GM13977 (cell line): ENCODE data around the gene FRMD4A.
A peak's percentile ranks its signal among the peaks of the same experiment; 100 is the strongest.

Experiments
- DNase-seq: peaks from one replicate; pipeline ENCODE4 v3.0.0; 2012; ENCODE audit warnings: low spot score
- in situ Hi-C: fragments of 300-500 bp; cut with MboI; formaldehyde crosslinking; loops from one replicate; pipeline ENCODE4 v1.12.0; 2022; ENCODE audit warnings: low sequenced_read_pairs, low pct_unique_long_range_greater_than_20kb, mixed read lengths, inconsistent platforms; ENCODE audit not compliant: unreplicated experiment
- TF ChIP-seq, protein P1 (sequence below): IDR thresholded peaks from 2 replicates; pipeline ENCODE4 v1.5.1; 2012; ENCODE audit warnings: mild to moderate bottlenecking, control low read depth; ENCODE audit not compliant: insufficient read depth; ENCODE audit errors: extremely low read depth, missing control alignments

Gene FRMD4A

DNA sequence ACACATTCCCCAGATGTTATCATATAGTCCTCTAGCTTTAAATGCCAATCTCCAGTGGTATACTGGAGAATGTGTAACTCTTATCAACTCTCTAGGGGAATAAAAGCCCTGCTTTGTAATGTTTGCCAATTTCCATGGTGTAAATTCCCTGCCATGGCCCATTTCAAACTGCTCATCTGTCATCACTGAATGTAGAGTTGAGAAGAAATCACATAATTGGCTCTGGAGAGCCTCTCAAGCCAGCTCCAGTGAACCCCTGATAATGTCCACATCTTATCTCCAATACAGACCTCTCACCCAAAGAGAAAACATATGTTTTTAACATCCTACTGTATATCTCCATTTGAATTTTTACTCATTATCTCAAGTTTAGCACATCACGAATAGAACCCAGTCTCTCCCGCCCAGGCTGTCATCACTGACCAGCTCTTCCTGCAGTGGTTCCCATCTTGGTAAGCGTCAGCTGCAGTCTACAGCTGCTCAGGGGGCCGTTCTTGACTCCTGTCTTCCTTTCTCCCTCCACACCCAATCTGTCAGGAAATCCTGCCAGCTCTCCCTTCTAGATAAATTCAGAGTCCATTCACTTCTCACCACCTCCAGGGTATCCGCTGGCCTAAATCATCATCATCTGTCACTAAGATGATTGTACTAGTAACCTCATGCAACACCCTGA lies 332.4 kb downstream of the FRMD4A start:
- DNase-seq: no peak
- TF ChIP-seq, protein P1, sequence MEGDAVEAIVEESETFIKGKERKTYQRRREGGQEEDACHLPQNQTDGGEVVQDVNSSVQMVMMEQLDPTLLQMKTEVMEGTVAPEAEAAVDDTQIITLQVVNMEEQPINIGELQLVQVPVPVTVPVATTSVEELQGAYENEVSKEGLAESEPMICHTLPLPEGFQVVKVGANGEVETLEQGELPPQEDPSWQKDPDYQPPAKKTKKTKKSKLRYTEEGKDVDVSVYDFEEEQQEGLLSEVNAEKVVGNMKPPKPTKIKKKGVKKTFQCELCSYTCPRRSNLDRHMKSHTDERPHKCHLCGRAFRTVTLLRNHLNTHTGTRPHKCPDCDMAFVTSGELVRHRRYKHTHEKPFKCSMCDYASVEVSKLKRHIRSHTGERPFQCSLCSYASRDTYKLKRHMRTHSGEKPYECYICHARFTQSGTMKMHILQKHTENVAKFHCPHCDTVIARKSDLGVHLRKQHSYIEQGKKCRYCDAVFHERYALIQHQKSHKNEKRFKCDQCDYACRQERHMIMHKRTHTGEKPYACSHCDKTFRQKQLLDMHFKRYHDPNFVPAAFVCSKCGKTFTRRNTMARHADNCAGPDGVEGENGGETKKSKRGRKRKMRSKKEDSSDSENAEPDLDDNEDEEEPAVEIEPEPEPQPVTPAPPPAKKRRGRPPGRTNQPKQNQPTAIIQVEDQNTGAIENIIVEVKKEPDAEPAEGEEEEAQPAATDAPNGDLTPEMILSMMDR: no peak
- in situ Hi-C loops: no loop called here

GRCh38 chr10:13997650-13998049 lies 333.1 kb downstream of the FRMD4A start:
- no peak for DNase-seq
- in situ Hi-C loops: no loop called here
- TF ChIP-seq, protein P1: no peak

- in situ Hi-C loops: no loop called here
- TF ChIP-seq, protein P1: peak; percentile 19
- no peak for DNase-seq
Observed at GRCh38 chr10:13994932-13995331, 335.8 kb downstream of the FRMD4A start.

DNA sequence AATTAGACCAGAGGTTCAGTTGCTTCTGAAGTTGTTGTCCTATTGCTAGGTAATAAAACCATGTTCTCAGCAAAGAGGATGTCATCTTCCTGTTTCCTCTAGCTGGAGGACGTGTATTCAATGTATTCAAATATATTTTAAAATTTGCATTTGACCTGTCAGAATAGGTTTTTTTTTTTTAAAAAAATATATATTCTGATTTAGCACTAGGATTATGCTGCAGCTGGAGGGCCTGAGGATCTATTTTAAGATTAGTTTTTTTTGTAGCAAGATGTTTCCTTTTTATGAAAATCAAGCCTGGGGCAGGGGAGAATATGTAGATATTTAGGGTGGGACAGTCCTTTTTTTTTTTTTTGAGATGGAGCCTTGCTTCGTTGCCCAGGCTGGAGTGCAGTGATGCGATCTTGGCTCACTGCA lies 337.0 kb downstream of the FRMD4A start:
- DNase-seq: no peak
- in situ Hi-C loops: no loop called here
- TF ChIP-seq, protein P1: no peak

- in situ Hi-C loops: no loop called here
- TF ChIP-seq, protein P1: no peak
- DNase-seq: no peak
Observed at GRCh38 chr10:13993169-13993568, 337.6 kb downstream of the FRMD4A start.

DNA sequence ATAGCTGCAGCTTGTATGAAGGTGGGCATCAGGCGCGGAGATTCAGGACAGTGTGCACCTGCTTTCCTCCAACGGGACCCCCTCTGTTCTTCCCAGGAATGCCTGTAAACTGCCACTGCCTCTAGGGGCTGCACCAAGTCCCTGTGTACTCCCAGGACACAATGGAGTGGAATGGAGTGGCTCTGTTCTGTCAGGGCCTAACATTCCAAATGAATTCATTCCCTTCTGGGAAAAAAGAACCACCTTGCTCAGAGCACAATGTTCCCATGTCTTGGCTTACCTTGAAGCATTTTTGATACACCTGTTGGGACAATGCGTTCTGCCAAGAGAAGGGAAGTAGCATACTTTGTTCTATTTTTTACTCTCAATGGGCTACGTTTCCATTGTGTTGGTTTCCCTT lies 339.4 kb downstream of the FRMD4A start:
- no peak for DNase-seq
- in situ Hi-C loops: no loop called here
- TF ChIP-seq, protein P1: no peak
